GM12873 (cell line): ENCODE results near the gene TCF15.

Experiments
- TF ChIP-seq, protein P1 (sequence below): IDR thresholded peaks from 2 replicates; pipeline ENCODE4 v1.5.1; 2012; ENCODE audit warnings: low read depth, mild to moderate bottlenecking, moderate library complexity, low read length, control low read depth; ENCODE audit not compliant: insufficient read depth; ENCODE audit errors: missing control alignments

TCF15 gene

DNA sequence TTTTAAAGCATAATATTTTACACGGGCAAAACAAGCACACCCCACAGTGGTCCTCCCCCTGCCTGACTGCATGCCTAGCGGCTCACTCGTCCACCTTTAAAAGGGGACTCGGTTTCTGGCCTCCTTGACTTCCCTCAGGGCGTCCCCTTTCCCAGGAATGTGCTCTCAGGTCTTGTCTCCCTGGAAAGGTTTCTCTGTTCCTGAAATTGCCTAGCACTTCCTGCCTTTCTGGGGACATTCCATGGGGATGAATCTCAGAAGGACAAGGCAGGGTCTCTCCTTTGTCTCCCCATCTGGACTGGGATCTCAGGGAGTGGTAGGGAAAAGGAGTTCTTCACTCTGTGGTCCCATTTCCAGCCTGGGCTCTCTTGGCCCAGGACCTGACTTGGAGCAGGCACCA is 4.9 kb downstream of the TCF15 start:
- TF ChIP-seq, protein P1, sequence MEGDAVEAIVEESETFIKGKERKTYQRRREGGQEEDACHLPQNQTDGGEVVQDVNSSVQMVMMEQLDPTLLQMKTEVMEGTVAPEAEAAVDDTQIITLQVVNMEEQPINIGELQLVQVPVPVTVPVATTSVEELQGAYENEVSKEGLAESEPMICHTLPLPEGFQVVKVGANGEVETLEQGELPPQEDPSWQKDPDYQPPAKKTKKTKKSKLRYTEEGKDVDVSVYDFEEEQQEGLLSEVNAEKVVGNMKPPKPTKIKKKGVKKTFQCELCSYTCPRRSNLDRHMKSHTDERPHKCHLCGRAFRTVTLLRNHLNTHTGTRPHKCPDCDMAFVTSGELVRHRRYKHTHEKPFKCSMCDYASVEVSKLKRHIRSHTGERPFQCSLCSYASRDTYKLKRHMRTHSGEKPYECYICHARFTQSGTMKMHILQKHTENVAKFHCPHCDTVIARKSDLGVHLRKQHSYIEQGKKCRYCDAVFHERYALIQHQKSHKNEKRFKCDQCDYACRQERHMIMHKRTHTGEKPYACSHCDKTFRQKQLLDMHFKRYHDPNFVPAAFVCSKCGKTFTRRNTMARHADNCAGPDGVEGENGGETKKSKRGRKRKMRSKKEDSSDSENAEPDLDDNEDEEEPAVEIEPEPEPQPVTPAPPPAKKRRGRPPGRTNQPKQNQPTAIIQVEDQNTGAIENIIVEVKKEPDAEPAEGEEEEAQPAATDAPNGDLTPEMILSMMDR: no peak

DNA sequence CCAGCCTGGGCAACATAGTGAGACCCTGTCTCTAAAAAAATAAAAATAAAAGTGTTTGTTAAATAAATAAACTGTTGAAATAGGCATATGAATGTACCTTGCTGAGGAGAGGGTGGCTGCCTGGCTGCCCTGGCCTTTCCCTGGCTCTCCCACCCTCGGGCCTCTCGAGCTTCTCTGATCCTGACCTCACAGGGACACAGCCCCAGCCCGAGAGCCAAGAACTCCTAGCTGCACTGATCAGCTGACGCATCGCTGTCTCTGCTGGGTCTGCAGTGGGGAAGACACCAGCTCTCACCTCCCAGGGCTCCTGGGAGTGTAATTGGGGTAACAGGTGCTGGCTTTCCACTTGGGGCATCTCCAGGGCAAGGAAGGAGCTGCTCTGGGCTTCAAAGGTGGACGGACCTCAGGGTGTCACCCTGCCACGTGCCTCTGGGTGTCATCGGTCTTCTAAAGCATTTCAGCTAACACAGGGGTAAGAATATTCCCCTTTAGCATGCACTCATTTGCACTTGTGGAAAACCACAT is 6.9 kb downstream of the TCF15 start:
- TF ChIP-seq, protein P1: no peak

DNA sequence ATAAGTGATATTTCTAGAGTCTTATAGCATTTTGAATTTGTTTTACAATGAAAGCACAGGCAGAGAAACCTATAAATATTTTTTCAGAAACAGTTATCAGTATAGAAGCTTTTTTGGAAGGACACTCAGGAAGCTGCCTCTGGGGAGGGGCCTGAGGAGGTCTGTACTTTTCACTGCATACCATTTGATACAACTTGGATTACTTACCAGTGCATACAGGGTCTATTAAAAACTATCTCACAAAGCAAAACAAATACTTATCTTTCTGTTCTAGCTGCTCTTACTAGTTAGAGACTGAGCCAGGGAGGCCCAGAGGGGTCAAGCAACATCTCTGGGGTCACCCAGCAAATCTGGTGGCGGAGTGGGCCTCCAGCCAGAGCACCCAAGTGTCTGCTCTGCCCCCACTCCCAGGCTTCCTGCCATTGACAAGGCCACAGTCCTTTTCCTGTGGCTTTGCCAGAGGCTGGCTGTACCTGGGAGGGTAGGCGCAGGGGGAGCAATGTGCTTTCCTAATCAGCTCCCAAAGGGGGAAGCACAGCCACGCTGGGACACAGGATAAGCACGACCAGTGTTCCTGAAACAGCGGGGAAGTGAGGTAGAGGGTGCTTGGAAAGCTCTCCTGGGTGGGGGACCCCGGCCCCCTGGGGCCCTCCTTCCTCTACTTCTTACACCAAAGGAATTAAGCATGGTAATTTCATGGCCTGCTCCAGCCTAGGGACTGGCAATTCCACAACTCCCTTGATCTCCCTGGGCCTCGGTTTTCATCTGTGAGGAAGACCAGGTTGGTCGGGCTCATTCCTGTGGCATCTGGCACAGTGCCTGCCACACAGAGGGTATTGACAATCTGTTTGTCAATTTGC is 7.8 kb downstream of the TCF15 start:
- TF ChIP-seq, protein P1: no peak

DNA sequence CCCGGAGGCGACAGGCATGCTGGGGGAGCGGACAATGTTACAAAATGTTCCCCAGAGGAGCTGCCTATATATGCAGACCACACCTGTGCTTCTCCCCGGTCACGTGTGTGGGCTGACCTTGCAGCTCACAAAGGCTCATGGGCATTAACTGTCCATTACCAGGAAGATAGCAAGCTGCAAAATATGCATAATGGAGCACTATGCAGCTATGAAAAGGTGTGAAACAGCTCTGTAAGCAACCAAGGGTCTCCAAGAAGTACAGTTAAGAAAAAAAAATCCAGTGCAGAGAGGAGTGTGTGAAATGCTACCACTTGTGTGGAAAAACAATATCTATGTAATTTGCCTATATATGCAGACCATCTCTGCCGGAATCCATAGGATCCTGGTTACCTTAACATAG is 9.4 kb downstream of the TCF15 start:
- TF ChIP-seq, protein P1: no peak

DNA sequence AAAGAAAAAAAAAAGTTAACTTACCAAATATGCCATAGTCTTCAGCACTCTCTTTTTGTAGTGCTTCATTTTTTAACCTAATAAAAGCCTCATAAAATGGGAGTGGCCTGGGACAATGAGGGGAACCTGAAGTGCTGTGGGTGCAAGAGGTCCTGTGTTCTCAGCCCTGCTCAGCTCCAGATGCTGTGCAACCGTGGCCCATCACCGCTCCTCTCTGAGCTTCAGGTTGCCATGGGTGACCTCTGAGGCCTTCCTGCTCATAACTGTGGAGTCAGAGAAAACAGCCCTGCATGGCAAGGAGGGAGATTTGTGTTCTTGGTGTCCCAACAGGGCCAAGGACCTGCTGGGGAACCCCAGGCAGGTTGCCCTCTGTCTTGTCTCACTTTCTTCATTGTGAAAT is 10.0 kb downstream of the TCF15 start:
- TF ChIP-seq, protein P1: no peak

DNA sequence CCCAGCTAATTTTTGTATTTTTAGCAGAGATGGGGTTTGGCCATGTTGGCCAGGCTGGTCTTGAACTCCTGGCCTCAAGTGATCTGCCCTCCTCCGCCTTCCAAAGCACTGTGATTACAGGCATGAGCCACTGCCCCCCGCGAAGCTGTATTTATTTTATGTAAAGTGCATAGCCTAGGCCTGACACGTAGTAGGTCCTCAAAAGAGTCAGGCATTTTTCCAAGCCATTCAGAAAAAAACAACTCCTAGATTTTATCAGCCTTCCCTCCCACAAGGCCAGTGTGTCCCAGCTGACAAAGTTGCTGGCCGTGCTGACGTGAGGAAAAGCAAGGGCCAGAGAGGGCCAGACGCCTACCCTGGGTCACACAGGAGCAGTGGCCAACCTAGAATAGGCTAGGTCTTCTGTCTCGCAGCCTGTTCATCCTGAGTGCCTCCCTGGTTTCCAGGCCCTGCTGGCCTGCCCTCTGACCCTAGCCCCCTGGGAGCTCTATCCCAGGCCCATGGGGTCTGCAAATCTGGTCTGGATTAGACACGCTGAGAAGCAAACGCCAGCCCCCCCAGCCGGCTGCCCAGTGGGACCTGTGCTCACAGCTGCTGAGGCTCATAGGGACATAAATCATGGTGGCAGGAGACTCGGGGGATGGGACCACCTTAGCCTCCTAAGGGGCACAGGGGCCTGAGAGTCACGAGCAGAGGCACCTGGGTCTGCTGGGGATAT is 11.8 kb downstream of the TCF15 start:
- TF ChIP-seq, protein P1: no peak

DNA sequence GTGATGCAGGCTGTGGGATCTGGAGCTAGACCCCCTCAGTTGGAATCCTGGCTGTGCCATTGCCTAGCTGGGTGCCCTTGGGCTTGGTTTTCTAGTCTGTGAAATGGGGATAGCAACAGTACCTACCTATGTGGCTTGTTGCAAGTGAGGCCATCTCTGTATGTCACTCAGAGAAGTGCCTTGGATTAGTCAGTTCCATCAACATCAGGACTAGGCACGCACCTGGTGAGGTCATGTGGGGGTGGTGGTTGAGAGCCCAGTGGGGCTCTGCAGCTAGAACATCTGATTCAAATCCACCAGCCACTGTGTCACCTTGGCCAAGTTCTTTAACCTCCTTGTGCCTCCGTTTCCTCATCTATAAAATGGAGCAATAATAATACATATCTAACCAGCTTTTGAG is 12.5 kb downstream of the TCF15 start:
- TF ChIP-seq, protein P1: no peak
